Amniotic stem cell (primary cell): ENCODE data around the gene ARHGEF37.
"Not testable (repeated sequence)": the region's sequence is repeated elsewhere in the genome, so short reads cannot be mapped to it uniquely, and the experiment has no call there.

Experiments used
- DNase-seq: peaks from one replicate; lab custom pipeline; 2025; lab: John Stamatoyannopoulos, UW

ARHGEF37 gene

GRCh38 chr5:149648464-149649393 lies 67.4 kb downstream of the ARHGEF37 start:
- not testable (repeated sequence) for DNase-seq

- DNase-seq, result not testable (repeated sequence)
These were observed 68.4 kb downstream of the ARHGEF37 start for GRCh38 chr5:149649730-149650129.

GRCh38 chr5:149651686-149652085 lies 70.4 kb downstream of the ARHGEF37 start:
- DNase-seq, result no peak

DNA sequence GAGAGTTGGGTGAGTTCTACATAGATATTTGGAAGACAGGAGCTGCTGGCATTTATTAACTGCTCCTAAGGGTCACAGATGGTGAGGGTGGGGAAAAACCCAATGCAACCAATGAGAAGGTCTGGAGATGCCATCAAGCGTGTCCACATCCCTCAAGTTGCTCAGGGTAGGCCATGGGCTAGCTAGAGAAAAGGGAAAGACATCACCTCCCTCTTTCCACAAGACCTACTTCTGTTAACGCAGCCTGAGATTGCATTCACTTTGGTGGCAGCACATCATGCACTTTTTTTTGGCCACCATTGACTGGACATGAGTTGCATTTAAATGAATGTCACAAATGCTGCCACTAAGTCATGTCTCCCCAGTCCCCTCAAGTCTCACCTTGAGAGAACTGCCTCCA lies 71.4 kb downstream of the ARHGEF37 start:
- no peak for DNase-seq

DNA sequence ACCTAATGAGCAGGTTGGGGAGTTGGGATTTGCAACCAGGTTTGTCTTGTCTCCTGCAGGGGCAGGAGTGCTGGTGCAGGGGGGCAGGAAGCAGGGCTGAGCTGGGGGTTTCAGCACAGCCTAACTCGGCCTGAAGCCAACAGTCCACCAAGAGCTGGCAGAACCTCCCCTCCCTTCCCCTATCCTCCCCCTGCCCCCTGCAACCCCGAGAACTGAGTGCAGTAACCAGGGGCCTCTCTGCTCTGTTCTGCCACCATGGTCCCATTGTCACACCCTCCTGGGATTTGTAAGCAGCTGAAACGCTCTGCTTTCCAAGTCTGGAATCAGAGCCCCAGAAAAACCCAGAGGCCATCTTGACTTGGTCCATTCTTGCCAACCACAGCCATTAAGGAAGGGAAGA lies 72.9 kb downstream of the ARHGEF37 start:
- DNase-seq, result no peak

GRCh38 chr5:149654883-149655505 lies 73.7 kb downstream of the ARHGEF37 start:
- DNase-seq, result no peak

GRCh38 chr5:149656576-149657182 lies 75.4 kb downstream of the ARHGEF37 start:
- no peak for DNase-seq

DNA sequence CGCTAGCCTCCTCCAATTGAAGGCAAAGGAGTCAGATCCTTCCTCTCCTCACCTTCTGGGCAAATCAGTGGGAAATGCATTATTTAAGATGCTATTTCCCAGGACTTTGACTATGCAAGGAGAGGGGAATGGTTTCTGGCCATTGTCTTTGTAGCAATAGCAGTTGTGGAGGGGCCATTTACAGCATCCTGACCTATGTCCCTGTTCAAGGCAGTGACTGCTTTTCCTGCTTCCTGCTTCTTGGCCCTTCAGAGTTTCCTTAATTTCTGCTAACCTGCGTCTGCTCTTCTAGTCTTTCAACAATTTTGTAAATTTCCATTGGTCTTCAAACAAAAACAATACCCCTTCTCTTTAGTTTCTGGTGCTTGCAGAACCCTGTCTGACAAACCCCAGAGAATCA lies 76.0 kb downstream of the ARHGEF37 start:
- no peak for DNase-seq

- no peak for DNase-seq
These were observed 77.0 kb downstream of the ARHGEF37 start for GRCh38 chr5:149658299-149658698.

- no peak for DNase-seq
These were observed 82.8 kb downstream of the ARHGEF37 start for GRCh38 chr5:149664083-149664482.

GRCh38 chr5:149664666-149665415 lies 83.5 kb downstream of the ARHGEF37 start:
- no peak for DNase-seq

- no peak for DNase-seq
These were observed 84.3 kb downstream of the ARHGEF37 start for GRCh38 chr5:149665416-149666175.

DNA sequence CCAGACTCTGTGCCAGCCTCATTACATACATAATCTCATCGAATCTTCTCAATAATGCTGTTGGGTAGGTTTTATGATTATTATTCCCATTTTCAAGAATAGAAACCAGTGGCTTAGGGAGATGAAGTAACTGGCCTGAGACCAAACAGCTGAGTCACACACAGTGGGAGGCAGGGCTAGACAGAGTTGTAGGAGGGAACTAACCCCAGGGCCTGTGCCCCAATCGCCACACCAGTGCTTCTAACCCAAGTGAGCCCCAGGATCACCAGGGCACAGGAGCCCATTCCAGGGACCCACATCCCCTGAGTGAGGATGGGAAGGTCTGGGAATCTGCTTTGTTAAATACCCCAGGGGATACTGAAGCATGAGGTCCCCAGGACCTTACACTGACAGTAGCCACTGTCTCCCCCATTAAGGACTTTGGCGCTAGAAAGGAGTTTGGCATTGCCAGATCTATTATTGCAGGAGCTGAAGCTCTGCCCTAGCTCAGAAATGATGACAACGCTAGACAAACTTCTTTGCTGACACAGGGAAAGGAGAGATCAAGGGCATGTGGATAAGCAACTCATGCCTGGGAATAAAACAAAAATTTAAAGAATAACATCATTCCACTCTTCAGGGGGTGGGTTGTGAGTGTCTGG lies 85.0 kb downstream of the ARHGEF37 start:
- no peak for DNase-seq

DNA sequence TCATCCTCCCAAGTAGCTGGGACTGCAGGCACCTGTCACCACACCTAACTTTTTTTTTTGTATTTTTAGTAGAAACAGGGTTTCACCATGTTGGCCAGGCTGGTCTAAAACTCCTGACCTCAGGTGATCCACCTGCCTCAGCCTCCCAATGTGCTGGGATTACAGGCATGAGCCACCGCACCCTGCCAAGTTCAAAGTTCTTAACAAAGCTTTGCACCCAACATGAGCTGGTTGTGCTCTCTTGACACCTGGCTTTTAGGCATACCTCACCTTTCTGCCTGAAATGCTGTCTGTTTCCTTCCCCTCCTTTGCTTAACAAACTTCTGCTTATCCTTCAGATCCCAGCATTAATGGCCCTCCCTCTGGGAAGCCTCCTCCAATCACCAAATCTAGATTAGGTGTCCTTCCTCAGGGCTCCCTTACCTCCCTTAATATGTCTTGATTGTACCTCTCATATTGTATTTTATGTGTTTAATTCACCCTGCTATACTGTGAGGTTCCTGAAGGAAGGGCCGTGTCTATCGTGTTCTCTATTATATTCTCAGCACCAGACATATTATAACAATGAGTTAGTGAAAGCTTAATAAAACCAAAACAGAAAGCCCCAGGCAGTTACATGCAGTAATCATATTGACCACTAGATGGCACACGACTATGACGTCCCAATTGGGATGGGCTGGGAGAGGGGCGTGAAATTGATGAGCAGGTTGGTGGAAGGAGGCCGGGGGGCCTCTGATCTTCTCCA lies 86.0 kb downstream of the ARHGEF37 start:
- DNase-seq, result no peak

GRCh38 chr5:149667829-149668330 lies 86.6 kb downstream of the ARHGEF37 start:
- no peak for DNase-seq

- not testable (repeated sequence) for DNase-seq
These were observed 88.0 kb downstream of the ARHGEF37 start for GRCh38 chr5:149669273-149669672.

DNA sequence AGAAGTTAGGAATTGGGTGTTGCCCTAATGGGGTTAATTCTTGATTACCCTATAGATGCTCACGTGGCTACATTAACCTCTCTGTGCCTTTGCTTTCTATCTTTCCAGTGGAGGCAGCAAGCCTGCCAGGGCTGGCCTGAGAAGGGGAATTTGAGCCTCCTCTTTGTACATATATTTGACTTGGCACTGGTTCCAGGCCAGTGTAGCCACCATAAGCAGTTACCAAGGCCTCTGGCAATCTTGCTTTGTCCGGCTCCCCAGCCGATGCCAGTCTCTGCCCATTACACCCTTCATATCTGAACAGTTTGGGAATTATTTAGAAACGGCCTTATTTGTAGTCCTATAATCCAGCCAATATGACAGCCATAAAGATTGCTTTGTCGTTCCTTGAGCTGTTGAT lies 90.2 kb downstream of the ARHGEF37 start:
- DNase-seq, result no peak

DNA sequence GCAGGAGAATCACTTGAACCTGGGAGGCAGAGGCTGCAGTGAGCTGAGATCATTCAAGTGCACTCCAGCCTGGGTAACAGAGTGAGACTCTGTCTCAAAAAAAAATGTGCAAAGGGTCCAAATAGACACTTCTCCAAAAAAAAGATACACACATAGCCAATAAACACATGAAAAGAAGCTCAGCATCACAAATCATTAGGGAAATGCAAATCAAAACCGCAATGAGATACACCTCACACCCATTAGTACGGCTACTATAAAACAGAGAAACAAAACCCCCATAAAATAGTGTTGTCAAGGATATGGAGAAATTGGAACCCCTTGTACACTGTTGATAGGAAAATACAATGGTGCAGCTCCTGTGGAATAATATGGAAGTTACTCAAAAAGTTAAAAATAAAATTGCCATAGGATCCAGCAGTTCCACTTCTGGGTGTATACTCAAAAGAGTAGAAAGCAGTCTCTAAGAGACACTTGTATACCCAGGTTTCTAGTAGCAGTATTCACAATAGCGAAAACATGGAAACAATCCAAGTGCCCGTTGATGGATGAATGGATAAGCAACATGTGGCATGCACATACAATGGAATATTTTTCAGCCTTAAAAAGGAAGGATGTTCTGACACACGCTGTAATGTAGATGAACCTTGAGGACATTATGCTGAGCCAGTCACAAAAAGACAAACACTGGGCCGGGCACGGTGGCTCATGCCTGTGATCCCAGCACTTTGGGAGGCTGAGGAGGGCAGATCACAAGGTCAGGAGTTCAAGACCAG lies 91.6 kb downstream of the ARHGEF37 start:
- DNase-seq, result no peak

DNA sequence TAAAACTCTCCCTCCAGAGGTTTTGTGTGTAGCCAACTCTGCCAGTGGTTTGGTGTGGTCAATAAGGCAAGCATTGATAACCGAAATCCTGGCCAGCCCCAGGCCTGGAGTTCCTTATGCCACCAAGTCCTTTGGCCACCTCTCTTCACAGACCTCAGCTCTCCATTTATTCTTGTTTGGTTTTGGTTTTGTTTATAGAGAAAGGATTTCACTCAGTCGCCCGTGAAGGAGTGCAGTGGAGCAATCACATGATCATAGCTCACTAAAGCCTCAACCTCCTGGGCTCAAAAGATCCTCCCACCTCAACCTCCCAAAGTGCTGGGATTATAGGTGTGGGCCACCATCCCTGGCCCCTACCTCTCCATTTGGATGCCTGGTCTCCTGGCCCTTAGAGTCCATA lies 93.4 kb downstream of the ARHGEF37 start:
- no peak for DNase-seq
